Activated B cell treated with CpG ODN at 0.5 μM for 24 hours (primary cell): ENCODE results near the gene CCDC70. TPM values are rescaled to one million over a fixed set of nuclear protein-coding genes. Genes with fewer than 3 reads are reported as not detected.

Experiments used
- ATAC-seq: fragments of 200-7000 bp; cut with Tn5 transposase; one replicate; pipeline ENCODE4 v1.10.0; 2021; ENCODE audit warnings: low read depth, mild to moderate bottlenecking, moderate library complexity
- CTCF ChIA-PET: fragments of 350-600 bp; sonication (Branson Sonifier 250); formaldehyde crosslinking; loops from one replicate; lab custom pipeline; 2021; ENCODE audit warnings: antibody characterized with exemption; lab: Charles Lee
- POLR2A ChIA-PET: fragments of 350-600 bp; sonication (Branson Sonifier 250); formaldehyde crosslinking; loops from one replicate; lab custom pipeline; 2021; ENCODE audit warnings: antibody characterized with exemption; lab: Charles Lee
- DNase-seq: peaks from one replicate; pipeline ENCODE4 v3.0.0; 2022
- H3K27ac Mint-ChIP-seq: one replicate; pipeline ENCODE4 v1.8.0; 2020; ENCODE audit warnings: mixed read lengths
- H3K27me3 Mint-ChIP-seq: one replicate; pipeline ENCODE4 v1.8.0; 2021; ENCODE audit warnings: mixed read lengths
- H3K36me3 Mint-ChIP-seq: one replicate; pipeline ENCODE4 v1.8.0; 2021; ENCODE audit warnings: low read depth, mixed read lengths
- H3K4me1 Mint-ChIP-seq: one replicate; pipeline ENCODE4 v1.8.0; 2021; ENCODE audit warnings: mixed read lengths
- H3K4me3 Mint-ChIP-seq: one replicate; pipeline ENCODE4 v1.8.0; 2020; ENCODE audit warnings: mild to moderate bottlenecking, mixed read lengths
- H3K9me3 Mint-ChIP-seq: one replicate; pipeline ENCODE4 v1.8.0; 2020; ENCODE audit warnings: mixed read lengths
- intact Hi-C: fragments of 100-400 bp; cut with micrococcal nuclease; formaldehyde crosslinking; loops from one replicate; pipeline ENCODE4 v1.15.1; 2024
- total RNA-seq: library from RNA; stranded (reverse); gene quantifications from 2 replicates; pipeline ENCODE4 v1.2.3, GENCODE V29; 2022
- TF ChIP-seq, protein P1 (sequence below): fragments of 200-600 bp; IDR thresholded peaks from one replicate; pipeline ENCODE4 v1.8.0; 2022; ENCODE audit warnings: antibody characterized with exemption, mild to moderate bottlenecking

The CCDC70 gene
- total RNA-seq, 1 donor from 2014 or later = not detected

GRCh38 chr13:51827254-51827653, 34.5 kb upstream of the CCDC70 start:
- CTCF ChIA-PET = interaction anchor here (5.2 kb wide), 1 partner anchor 12 kb away, joined by 28 read pairs; no protein-coding TSS in a partner anchor
- POLR2A ChIA-PET = no interaction called here
- TF ChIP-seq, protein P1, sequence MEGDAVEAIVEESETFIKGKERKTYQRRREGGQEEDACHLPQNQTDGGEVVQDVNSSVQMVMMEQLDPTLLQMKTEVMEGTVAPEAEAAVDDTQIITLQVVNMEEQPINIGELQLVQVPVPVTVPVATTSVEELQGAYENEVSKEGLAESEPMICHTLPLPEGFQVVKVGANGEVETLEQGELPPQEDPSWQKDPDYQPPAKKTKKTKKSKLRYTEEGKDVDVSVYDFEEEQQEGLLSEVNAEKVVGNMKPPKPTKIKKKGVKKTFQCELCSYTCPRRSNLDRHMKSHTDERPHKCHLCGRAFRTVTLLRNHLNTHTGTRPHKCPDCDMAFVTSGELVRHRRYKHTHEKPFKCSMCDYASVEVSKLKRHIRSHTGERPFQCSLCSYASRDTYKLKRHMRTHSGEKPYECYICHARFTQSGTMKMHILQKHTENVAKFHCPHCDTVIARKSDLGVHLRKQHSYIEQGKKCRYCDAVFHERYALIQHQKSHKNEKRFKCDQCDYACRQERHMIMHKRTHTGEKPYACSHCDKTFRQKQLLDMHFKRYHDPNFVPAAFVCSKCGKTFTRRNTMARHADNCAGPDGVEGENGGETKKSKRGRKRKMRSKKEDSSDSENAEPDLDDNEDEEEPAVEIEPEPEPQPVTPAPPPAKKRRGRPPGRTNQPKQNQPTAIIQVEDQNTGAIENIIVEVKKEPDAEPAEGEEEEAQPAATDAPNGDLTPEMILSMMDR = no peak
- intact Hi-C loops = no loop called here
- Mint-ChIP-seq H3K36me3 (no peaks in the 10 kb centered on the region), H3K4me3 (no peak overlapping the region), H3K27me3 (peaks cover 5% of the 10 kb centered on the region), H3K27ac (no peak overlapping the region), H3K4me1 (peaks cover 64% of the 10 kb centered on the region), H3K9me3 (no peaks in the 10 kb centered on the region)
- DNase-seq (no peak), ATAC-seq (no peak)

GRCh38 chr13:51828730-51829567, 32.8 kb upstream of the CCDC70 start:
- ATAC-seq (no peak), DNase-seq (no peak)
- ChIA-PET CTCF (interaction anchor here (5.2 kb wide), 1 partner anchor 14 kb away, joined by 28 read pairs; no protein-coding TSS in a partner anchor), POLR2A (interaction anchor here (0.5 kb wide), 1 partner anchor 311 kb away, joined by 4 read pairs; no protein-coding TSS in a partner anchor)
- TF ChIP-seq, protein P1 = no peak
- Mint-ChIP-seq H3K36me3 (no peaks in the 10 kb centered on the region), H3K4me1 (peaks cover 61% of the 10 kb centered on the region), H3K27ac (no peak overlapping the region), H3K27me3 (peaks cover 7% of the 10 kb centered on the region), H3K4me3 (no peak overlapping the region), H3K9me3 (no peaks in the 10 kb centered on the region)
- intact Hi-C loops = no loop called here

- Mint-ChIP-seq H3K9me3 (no peaks in the 10 kb centered on the region), H3K4me1 (peaks cover 57% of the 10 kb centered on the region), H3K36me3 (no peaks in the 10 kb centered on the region), H3K4me3 (no peak overlapping the region), H3K27me3 (peaks cover 7% of the 10 kb centered on the region), H3K27ac (no peak overlapping the region)
- DNase-seq = no peak
- CTCF ChIA-PET = interaction anchor here (5.2 kb wide), 1 partner anchor 14 kb away, joined by 28 read pairs; no protein-coding TSS in a partner anchor
- ATAC-seq = no peak
- intact Hi-C loops = no loop called here
- TF ChIP-seq, protein P1 = no peak
- POLR2A ChIA-PET = interaction anchor here (0.5 kb wide), 1 partner anchor 311 kb away, joined by 4 read pairs; no protein-coding TSS in a partner anchor
These were observed 32.2 kb upstream of the CCDC70 start for GRCh38 chr13:51829568-51829899.

DNA sequence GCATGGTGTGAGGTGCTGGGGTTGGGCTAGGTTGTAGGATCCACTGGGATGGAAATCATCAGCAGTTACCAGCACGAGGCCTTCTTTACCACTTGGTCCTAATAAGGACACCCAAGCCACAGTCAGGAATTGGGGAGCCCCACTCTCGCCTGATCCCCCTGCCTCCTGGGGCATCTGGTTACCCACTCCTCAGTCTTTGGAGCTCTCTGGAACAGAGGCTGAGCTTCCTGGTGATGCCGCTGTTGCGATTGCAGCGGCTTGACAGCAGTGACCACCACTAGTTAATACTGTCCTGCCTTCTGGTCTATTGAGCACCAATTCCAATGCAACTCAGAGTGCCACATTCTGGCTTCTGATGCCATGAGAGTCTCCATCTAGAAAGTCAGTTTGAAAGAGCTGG, 30.2 kb upstream of the CCDC70 start:
- ChIA-PET CTCF (interaction anchor here (1.0 to 3.3 kb wide), 8 partner anchors 10 to 706 kb away, joined by 4 to 56 read pairs (median 5); no protein-coding TSS in a partner anchor), POLR2A (interaction anchor here (0.9 to 1.5 kb wide), 3 partner anchors 67 to 380 kb away, joined by 3 to 4 read pairs (median 3); partner anchors contain the start of gene INTS6)
- TF ChIP-seq, protein P1 = no peak
- peaks cover 40% of the 10 kb centered on the region for H3K4me1 Mint-ChIP-seq
- no peak overlapping the region for H3K27ac Mint-ChIP-seq
- no peaks in the 10 kb centered on the region for H3K9me3 Mint-ChIP-seq
- H3K27me3 Mint-ChIP-seq = peaks cover 7% of the 10 kb centered on the region
- intact Hi-C loops = no loop called here
- no peaks in the 10 kb centered on the region for H3K36me3 Mint-ChIP-seq
- no peak overlapping the region for H3K4me3 Mint-ChIP-seq
- no peak for DNase-seq
- ATAC-seq = no peak
